SU-DHL-6 (cell line): ENCODE measurements around the gene SLC6A3.
"Not testable (repeated sequence)": the region's sequence is repeated elsewhere in the genome, so short reads cannot be mapped to it uniquely, and the experiment has no call there.

ENCODE experiments used
- H2AFZ ChIP-seq: fragments of 200-600 bp; sonication (generic); 2 replicates; pipeline ENCODE4 v1.6.1; 2014; ENCODE audit warnings: low read depth, mild to moderate bottlenecking, moderate library complexity, mixed read lengths, antibody characterized with exemption, low read length; ENCODE audit not compliant: severe bottlenecking
- H3F3A ChIP-seq: fragments of 200-600 bp; shearing (Covaris generic); 2 replicates; pipeline ENCODE4 v1.6.0; 2016; ENCODE audit warnings: antibody characterized with exemption, mild to moderate bottlenecking; ENCODE audit not compliant: insufficient read depth
- H3K27ac ChIP-seq: fragments of 200-600 bp; sonication (generic); 2 replicates; pipeline ENCODE4 v1.5.1; 2016; ENCODE audit warnings: low read depth, mild to moderate bottlenecking, low read length, moderate library complexity, mixed read lengths
- H3K27me3 ChIP-seq: fragments of 200-600 bp; sonication (generic), shearing (Covaris generic); 2 replicates; pipeline ENCODE4 v1.6.0; 2014; ENCODE audit warnings: mild to moderate bottlenecking, low read length
- H3K36me3 ChIP-seq: fragments of 200-600 bp; sonication (generic); 2 replicates; pipeline ENCODE4 v1.6.1; 2014; ENCODE audit warnings: mild to moderate bottlenecking, low read length, mixed read lengths
- H3K4me2 ChIP-seq: fragments of 300-600, 200-600 bp; shearing (Covaris generic), sonication (generic); 2 replicates; pipeline ENCODE4 v1.6.0; 2014; ENCODE audit warnings: low read length, low read depth, mild to moderate bottlenecking; ENCODE audit not compliant: poor library complexity, severe bottlenecking
- H3K4me3 ChIP-seq: fragments of 200-600 bp; sonication (generic); 2 replicates; pipeline ENCODE4 v1.5.1; 2014; ENCODE audit warnings: antibody characterized with exemption, low read length, mild to moderate bottlenecking, mixed read lengths; ENCODE audit not compliant: insufficient read depth, poor library complexity, severe bottlenecking
- H3K79me2 ChIP-seq: fragments of 200-600 bp; sonication (generic); 2 replicates; pipeline ENCODE4 v1.6.1; 2014; ENCODE audit warnings: mild to moderate bottlenecking, low read length, moderate library complexity; ENCODE audit not compliant: insufficient read depth
- H3K9ac ChIP-seq: fragments of 200-600 bp; sonication (generic); 2 replicates; pipeline ENCODE4 v1.7.0; 2014; ENCODE audit warnings: mild to moderate bottlenecking, low read length
- H3K9me2 ChIP-seq: fragments of 200-600 bp; sonication (generic); replicated peaks from 2 replicates; pipeline ENCODE4 v1.6.1; 2014; ENCODE audit warnings: low read length; ENCODE audit not compliant: insufficient read depth
- H3K9me3 ChIP-seq: fragments of 200-600 bp; sonication (generic); 2 replicates; pipeline ENCODE4 v1.6.1; 2014; ENCODE audit warnings: low read length, mixed read lengths; ENCODE audit not compliant: insufficient read depth
- H4K20me1 ChIP-seq: fragments of 200-600 bp; sonication (generic); 2 replicates; pipeline ENCODE4 v1.6.1; 2014; ENCODE audit warnings: low read depth, mild to moderate bottlenecking, antibody characterized with exemption, low read length, moderate library complexity, mixed read lengths
- EZH2phosphoT487 ChIP-seq: fragments of 200-600 bp; sonication (generic), shearing (Covaris generic); conservative IDR thresholded peaks from 2 replicates; pipeline ENCODE4 v1.6.1; 2018; ENCODE audit warnings: mild to moderate bottlenecking, antibody characterized with exemption, low read length, moderate library complexity, mixed read lengths
- TF ChIP-seq, protein P1 (sequence below): fragments of 200-600 bp; sonication (generic); IDR thresholded peaks from one replicate; pipeline ENCODE4 v1.5.1; 2017; ENCODE audit warnings: antibody characterized with exemption, mild to moderate bottlenecking, low read length, moderate library complexity; ENCODE audit not compliant: insufficient read depth, poor library complexity, severe bottlenecking

SLC6A3 gene

DNA sequence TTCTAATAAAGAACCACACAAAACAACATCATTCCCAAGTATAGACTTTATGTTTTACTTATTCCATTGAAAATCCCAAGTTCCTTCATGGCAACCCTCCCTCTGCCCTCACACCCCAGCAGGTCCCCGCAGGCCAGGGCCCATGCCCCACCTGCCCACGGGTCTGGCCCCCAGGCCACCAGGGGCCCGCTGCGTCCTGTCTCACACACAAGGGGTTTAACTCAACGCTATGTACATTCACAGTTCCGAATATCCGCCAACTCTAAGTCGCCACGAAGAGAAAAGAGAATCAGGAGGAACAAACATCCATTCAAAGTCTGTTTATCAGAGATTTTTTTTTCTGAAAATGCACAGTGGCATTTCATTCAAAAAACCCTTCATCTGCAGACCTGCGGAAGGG is 16.2 kb upstream of the SLC6A3 start:
- Histone ChIP-seq H3K27ac (no peak overlapping the region), H3K36me3 (0 out of 2 replicates have a peak, but pooled peaks cover 3% of the 10 kb centered on the region)

DNA sequence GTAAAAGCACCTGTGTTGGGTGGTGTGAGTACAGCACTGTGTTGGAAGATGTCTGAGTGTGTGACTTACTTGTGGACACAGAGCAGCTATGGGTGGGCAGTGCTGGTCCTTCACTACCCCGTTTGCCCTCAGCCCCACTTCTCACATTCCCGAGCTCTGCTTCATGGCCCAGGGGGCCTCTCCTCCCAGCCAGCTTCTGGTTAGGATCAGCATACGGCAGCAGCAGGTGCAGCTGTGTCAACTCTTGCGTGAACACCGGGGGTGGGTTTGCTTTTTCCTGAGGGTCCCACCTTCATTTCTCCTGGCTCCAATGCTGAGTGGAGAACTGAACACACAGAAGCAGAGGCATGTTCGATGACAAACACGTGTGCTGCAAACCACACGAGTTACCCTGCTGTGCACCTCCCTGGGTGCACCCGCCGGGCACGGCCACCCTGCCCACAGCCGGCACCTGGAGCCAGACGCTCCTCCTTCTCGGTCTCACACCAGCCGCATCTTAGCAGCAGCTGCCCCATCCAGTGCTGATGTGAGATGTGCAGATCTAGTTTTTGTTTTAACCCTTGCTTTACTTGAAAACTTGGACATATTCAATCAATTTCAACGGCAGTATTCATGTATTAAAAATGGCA is 14.9 kb upstream of the SLC6A3 start:
- no peaks in the 10 kb centered on the region for H3K79me2 ChIP-seq
- H3K9me2 ChIP-seq, result no peaks in the 10 kb centered on the region
- H3K4me2 ChIP-seq, result no peak overlapping the region
- H3K4me3 ChIP-seq, result no peak overlapping the region
- H3K36me3 ChIP-seq, result 0 out of 2 replicates have a peak, but pooled peaks cover 3% of the 10 kb centered on the region
- no peak overlapping the region for H2AFZ ChIP-seq
- TF ChIP-seq, protein P1, sequence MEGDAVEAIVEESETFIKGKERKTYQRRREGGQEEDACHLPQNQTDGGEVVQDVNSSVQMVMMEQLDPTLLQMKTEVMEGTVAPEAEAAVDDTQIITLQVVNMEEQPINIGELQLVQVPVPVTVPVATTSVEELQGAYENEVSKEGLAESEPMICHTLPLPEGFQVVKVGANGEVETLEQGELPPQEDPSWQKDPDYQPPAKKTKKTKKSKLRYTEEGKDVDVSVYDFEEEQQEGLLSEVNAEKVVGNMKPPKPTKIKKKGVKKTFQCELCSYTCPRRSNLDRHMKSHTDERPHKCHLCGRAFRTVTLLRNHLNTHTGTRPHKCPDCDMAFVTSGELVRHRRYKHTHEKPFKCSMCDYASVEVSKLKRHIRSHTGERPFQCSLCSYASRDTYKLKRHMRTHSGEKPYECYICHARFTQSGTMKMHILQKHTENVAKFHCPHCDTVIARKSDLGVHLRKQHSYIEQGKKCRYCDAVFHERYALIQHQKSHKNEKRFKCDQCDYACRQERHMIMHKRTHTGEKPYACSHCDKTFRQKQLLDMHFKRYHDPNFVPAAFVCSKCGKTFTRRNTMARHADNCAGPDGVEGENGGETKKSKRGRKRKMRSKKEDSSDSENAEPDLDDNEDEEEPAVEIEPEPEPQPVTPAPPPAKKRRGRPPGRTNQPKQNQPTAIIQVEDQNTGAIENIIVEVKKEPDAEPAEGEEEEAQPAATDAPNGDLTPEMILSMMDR, result no peak
- TF ChIP-seq EZH2phosphoT487, result no peak
- H3K27ac ChIP-seq, result no peak overlapping the region
- peaks cover 19% of the 10 kb centered on the region; the same call in 1 of the 2 replicates for H3K9me3 ChIP-seq
- no peak overlapping the region for H3K9ac ChIP-seq
- no peaks in the 10 kb centered on the region for H3F3A ChIP-seq
- H3K27me3 ChIP-seq, result no peaks in the 10 kb centered on the region
- no peaks in the 10 kb centered on the region for H4K20me1 ChIP-seq

More for the DNA sequence above, 16.2 kb upstream of the SLC6A3 start:
- H4K20me1 ChIP-seq, result no peaks in the 10 kb centered on the region
- H3F3A ChIP-seq, result no peaks in the 10 kb centered on the region
- TF ChIP-seq EZH2phosphoT487, result no peak
- TF ChIP-seq, protein P1, result no peak
- no peaks in the 10 kb centered on the region for H3K27me3 ChIP-seq
- H3K4me2 ChIP-seq, result no peak overlapping the region
- peaks cover 12% of the 10 kb centered on the region; the same call in 1 of the 2 replicates for H3K9me3 ChIP-seq
- H3K4me3 ChIP-seq, result no peak overlapping the region
- H2AFZ ChIP-seq, result no peak overlapping the region
- H3K9ac ChIP-seq, result no peak overlapping the region
- H3K9me2 ChIP-seq, result no peaks in the 10 kb centered on the region
- no peaks in the 10 kb centered on the region for H3K79me2 ChIP-seq

DNA sequence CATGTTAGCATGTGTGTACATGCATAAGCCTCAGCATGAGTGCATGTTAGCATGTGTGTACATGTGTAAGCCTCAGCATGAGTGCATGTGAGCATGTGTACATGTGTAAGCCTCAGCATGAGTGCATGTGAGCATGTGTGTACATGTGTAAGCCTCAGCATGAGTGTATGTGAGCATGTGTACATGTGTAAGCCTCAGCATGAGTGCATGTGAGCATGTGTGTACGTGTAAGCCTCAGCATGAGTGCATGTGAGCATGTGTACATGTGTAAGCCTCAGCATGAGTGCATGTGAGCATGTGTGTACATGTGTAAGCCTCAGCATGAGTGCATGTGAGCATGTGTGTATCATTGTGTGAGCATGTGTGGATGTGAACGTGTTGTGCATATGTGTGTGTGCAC is 14.2 kb upstream of the SLC6A3 start:
- not testable (repeated sequence) for H3K79me2 ChIP-seq, H2AFZ ChIP-seq, H4K20me1 ChIP-seq, H3K4me2 ChIP-seq, H3K36me3 ChIP-seq, H3K9ac ChIP-seq, H3K4me3 ChIP-seq, H3K27me3 ChIP-seq, H3K9me2 ChIP-seq, H3K27ac ChIP-seq, H3F3A ChIP-seq
- peaks cover 19% of the 10 kb centered on the region; the same call in 1 of the 2 replicates for H3K9me3 ChIP-seq

DNA sequence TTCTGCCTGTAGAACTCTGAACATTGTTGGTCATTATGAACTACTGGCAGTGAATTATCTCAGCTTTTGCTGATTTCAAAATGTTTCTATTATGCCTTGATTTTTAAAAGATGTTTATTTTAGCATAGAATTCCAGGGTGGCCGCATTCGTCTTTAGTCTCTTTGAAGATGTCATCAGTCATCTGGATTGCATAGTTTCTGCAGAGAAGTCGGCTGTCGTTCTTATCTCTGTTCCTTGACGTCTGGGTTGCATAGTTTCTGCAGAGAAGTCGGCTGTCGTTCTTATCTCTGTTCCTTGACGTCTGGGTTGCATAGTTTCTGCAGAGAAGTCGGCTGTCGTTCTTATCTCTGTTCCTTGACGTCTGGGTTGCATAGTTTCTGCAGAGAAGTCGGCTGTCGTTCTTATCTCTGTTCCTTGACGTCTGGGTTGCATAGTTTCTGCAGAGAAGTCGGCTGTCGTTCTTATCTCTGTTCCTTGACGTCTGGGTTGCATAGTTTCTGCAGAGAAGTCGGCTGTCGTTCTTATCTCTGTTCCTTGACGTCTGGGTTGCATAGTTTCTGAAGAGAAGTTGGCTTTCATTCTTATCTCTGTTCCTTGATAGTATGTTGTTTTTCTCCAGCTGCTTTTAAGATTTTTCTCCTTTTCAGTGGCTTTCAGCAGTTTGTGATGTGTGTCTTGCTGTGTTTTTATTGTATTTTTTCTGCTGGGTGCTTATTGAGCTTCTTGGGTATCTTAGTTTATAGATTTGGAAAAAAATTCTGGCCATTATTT is 11.1 kb upstream of the SLC6A3 start:
- H3K9me3 ChIP-seq, result peaks cover 27% of the 10 kb centered on the region; the same call in 1 of the 2 replicates
- not testable (repeated sequence) for H3K27ac ChIP-seq, H3K4me3 ChIP-seq, H3K27me3 ChIP-seq, H3K36me3 ChIP-seq, H3K4me2 ChIP-seq, H2AFZ ChIP-seq, H3K9me2 ChIP-seq, H3F3A ChIP-seq, H3K79me2 ChIP-seq, H3K9ac ChIP-seq, H4K20me1 ChIP-seq
